IMR-90 (cell line): ENCODE results near the gene ITSN2. TPM values are rescaled to one million over a fixed set of nuclear protein-coding genes. Genes with fewer than 3 reads are reported as not detected.

Experiments
- ATAC-seq: fragments of 200-7000 bp; cut with Tn5 transposase; 2 replicates; pipeline ENCODE4 v1.9.1; 2020; ENCODE audit warnings: low read depth, mild to moderate bottlenecking, moderate library complexity
- BruUV-seq: library from RNA; stranded (reverse); fragments of 400-500 nt; replicated peaks from 2 replicates; lab custom pipeline; 2021; lab: Mats Ljungman, UMichigan
- CTCF ChIA-PET: fragments of 300-600 bp; formaldehyde crosslinking; extraction: SDS; loops from one replicate; lab custom pipeline; 2021; ENCODE audit warnings: antibody characterized with exemption; lab: Yijun Ruan, JAX
- POLR2A ChIA-PET: fragments of 300-600 bp; sonication (Branson Sonifier 250); formaldehyde crosslinking; loops from one replicate; lab custom pipeline; 2022; ENCODE audit warnings: antibody characterized with exemption; ENCODE audit not compliant: unreplicated experiment; lab: Charles Lee
- DNase-seq: peaks from one replicate; pipeline ENCODE4 v3.0.0; 2013
- H2AFZ ChIP-seq: replicated peaks from 2 replicates; pipeline ENCODE3; 2013; ENCODE audit warnings: low read length, mild to moderate bottlenecking; ENCODE audit not compliant: poor library complexity
- H2AK5ac ChIP-seq: 2 replicates; pipeline ENCODE4 v1.6.1; 2013; ENCODE audit warnings: low read depth, low read length, inconsistent platforms
- H2AK9ac ChIP-seq: replicated peaks from 2 replicates; pipeline ENCODE3; 2013; ENCODE audit warnings: mild to moderate bottlenecking, low read depth, low read length, moderate library complexity; ENCODE audit not compliant: poor library complexity
- H2BK120ac ChIP-seq: 2 replicates; pipeline ENCODE4 v1.6.1; 2013; ENCODE audit warnings: low read depth, low read length, inconsistent platforms
- H2BK15ac ChIP-seq: 3 replicates; pipeline ENCODE4 v1.6.1; 2013; ENCODE audit warnings: low read depth, low read length, inconsistent platforms
- H2BK20ac ChIP-seq: 2 replicates; pipeline ENCODE4 v1.6.1; 2013; ENCODE audit warnings: low read depth, mild to moderate bottlenecking, inconsistent platforms, low read length, moderate library complexity
- H2BK5ac ChIP-seq: 2 replicates; pipeline ENCODE4 v1.6.1; 2013; ENCODE audit warnings: mild to moderate bottlenecking, low read depth, low read length, inconsistent platforms; ENCODE audit not compliant: poor library complexity, severe bottlenecking
- H3K14ac ChIP-seq: replicated peaks from 2 replicates; pipeline ENCODE4 v1.6.1; 2013; ENCODE audit warnings: low read depth, low read length, inconsistent platforms
- H3K18ac ChIP-seq: 2 replicates; pipeline ENCODE4 v1.6.1; 2013; ENCODE audit warnings: low read depth, low read length, control low read depth
- H3K23ac ChIP-seq: 2 replicates; pipeline ENCODE4 v1.6.1; 2013; ENCODE audit warnings: low read depth, low read length, inconsistent platforms
- H3K27ac ChIP-seq: 2 replicates; pipeline ENCODE4 v1.5.1; 2013; ENCODE audit warnings: mild to moderate bottlenecking, control low read depth, low read length; ENCODE audit not compliant: insufficient read depth
- H3K27me3 ChIP-seq: 2 replicates; pipeline ENCODE4 v1.6.1; 2013; ENCODE audit warnings: low read length; ENCODE audit not compliant: control insufficient read depth, insufficient read depth
- H3K36me3 ChIP-seq: 2 replicates; pipeline ENCODE4 v1.6.1; 2013; ENCODE audit warnings: low read length, mixed read lengths; ENCODE audit not compliant: control insufficient read depth, insufficient read depth
- H3K4ac ChIP-seq: 2 replicates; pipeline ENCODE4 v1.6.1; 2013; ENCODE audit warnings: low read depth, low read length, inconsistent platforms
- H3K4me1 ChIP-seq: 2 replicates; pipeline ENCODE4 v1.6.1; 2013; ENCODE audit warnings: low read length, mixed read lengths; ENCODE audit not compliant: control insufficient read depth, insufficient read depth
- H3K4me2 ChIP-seq: 2 replicates; pipeline ENCODE4 v1.6.1; 2013; ENCODE audit warnings: low read depth, mild to moderate bottlenecking, control low read depth, low read length, moderate library complexity
- H3K4me3 ChIP-seq: 2 replicates; pipeline ENCODE4 v1.5.1; 2013; ENCODE audit warnings: low read depth, mild to moderate bottlenecking, control low read depth, low read length, moderate library complexity; ENCODE audit not compliant: insufficient read depth
- H3K56ac ChIP-seq: 2 replicates; pipeline ENCODE4 v1.6.1; 2013; ENCODE audit warnings: low read length, inconsistent platforms; ENCODE audit not compliant: insufficient read depth; ENCODE audit errors: extremely low read depth
- H3K79me1 ChIP-seq, 2 experiments: 2 replicates each; pipeline ENCODE4 v1.6.1; 2013; ENCODE audit warnings: low read length in 2 of 2, inconsistent platforms in 1 of 2, low read depth in 1 of 2
- H3K9ac ChIP-seq: 2 replicates; pipeline ENCODE4 v1.6.1; 2013; ENCODE audit warnings: low read depth, low read length, control low read depth
- H3K9me1 ChIP-seq: 2 replicates; pipeline ENCODE4 v1.6.1; 2013; ENCODE audit warnings: low read length, inconsistent platforms; ENCODE audit not compliant: insufficient read depth
- H3K9me3 ChIP-seq: 2 replicates; pipeline ENCODE4 v1.6.1; 2013; ENCODE audit warnings: low read length; ENCODE audit not compliant: control insufficient read depth, insufficient read depth
- H4K20me1 ChIP-seq: 2 replicates; pipeline ENCODE4 v1.6.1; 2013; ENCODE audit warnings: low read length, inconsistent platforms; ENCODE audit not compliant: insufficient read depth
- H4K5ac ChIP-seq: 2 replicates; pipeline ENCODE4 v1.6.1; 2013; ENCODE audit warnings: mild to moderate bottlenecking, low read depth, low read length, control low read depth
- H4K8ac ChIP-seq, 2 experiments: 2 replicates each; pipeline ENCODE4 v1.6.1; 2013; ENCODE audit warnings: low read depth in 2 of 2, low read length in 2 of 2, control low read depth in 1 of 2, inconsistent platforms in 1 of 2
- H4K91ac ChIP-seq: 2 replicates; pipeline ENCODE4 v1.6.1; 2013; ENCODE audit warnings: low read depth, low read length, inconsistent platforms; ENCODE audit not compliant: insufficient read depth
- CEBPB ChIP-seq: IDR thresholded peaks from 2 replicates; pipeline ENCODE4 v1.6.1; 2012; ENCODE audit warnings: low read depth, low read length, improper control_type of control experiment
- CHD1 ChIP-seq: IDR thresholded peaks from 2 replicates; pipeline ENCODE4 v1.6.1; 2012; ENCODE audit warnings: low read depth, low read length, improper control_type of control experiment
- FOS ChIP-seq: fragments of 150-350 bp; IDR thresholded peaks from 2 replicates; pipeline ENCODE4 v1.6.1; 2016; ENCODE audit warnings: low read depth, low read length
- MXI1 ChIP-seq: IDR thresholded peaks from 2 replicates; pipeline ENCODE4 v1.6.1; 2012; ENCODE audit warnings: low read depth, mild to moderate bottlenecking, low read length, moderate library complexity, borderline replicate concordance
- POLR2A ChIP-seq: IDR thresholded peaks from 2 replicates; pipeline ENCODE4 v1.6.1; 2012; ENCODE audit warnings: mild to moderate bottlenecking, low read depth, low read length
- RAD21 ChIP-seq: IDR thresholded peaks from 2 replicates; pipeline ENCODE4 v1.6.1; 2012; ENCODE audit warnings: low read length, improper control_type of control experiment
- RCOR1 ChIP-seq: IDR thresholded peaks from 2 replicates; pipeline ENCODE4 v1.6.1; 2012; ENCODE audit warnings: mild to moderate bottlenecking, low read length, improper control_type of control experiment; ENCODE audit not compliant: insufficient replicate concordance
- RFX5 ChIP-seq: IDR thresholded peaks from 2 replicates; pipeline ENCODE4 v1.8.0; 2012; ENCODE audit warnings: low read depth, mild to moderate bottlenecking, low read length, moderate library complexity
- SMC3 ChIP-seq: fragments of 150-350 bp; IDR thresholded peaks from 2 replicates; pipeline ENCODE4 v1.6.1; 2016; ENCODE audit warnings: low read depth, mild to moderate bottlenecking, antibody characterized with exemption, low read length, moderate library complexity
- WGBS, 2 experiments: methylation state at CpG; one replicate each; pipeline versions ENCODE4 v1.1.5 to v1.1.7; 2013; ENCODE audit warnings: missing lambda C conversion rate in 2 of 2; ENCODE audit not compliant: insufficient read length in 1 of 2; ENCODE audit errors: extremely low coverage in 2 of 2; 5-methylcytosine and 5-hydroxymethylcytosine counted together
- dilution Hi-C: fragments of 300-500 bp; cut with HindIII; formaldehyde crosslinking; loops from one replicate; pipeline ENCODE4 v1.14.3; 2018; ENCODE audit warnings: low sequenced_read_pairs; ENCODE audit not compliant: unreplicated experiment
- in situ Hi-C: fragments of 300-500 bp; cut with MboI; formaldehyde crosslinking; loops from 3 replicates; pipeline ENCODE4 v1.14.3; 2019; ENCODE audit warnings: low sequenced_read_pairs, inconsistent platforms, mixed read lengths
- intact Hi-C: fragments of 100-400 bp; cut with micrococcal nuclease; formaldehyde crosslinking; loops from 2 replicates; pipeline ENCODE4 v1.10.0; 2022
- polyA plus RNA-seq, 3 experiments: library from polyadenylated mRNA; depleted of rRNA; stranded (reverse); fragments of >200 nt; gene quantifications; 2 replicates each; pipeline ENCODE4 v1.2.3, GENCODE V29; 2012; ENCODE audit warnings: low replicate concordance in 1 of 3
- total RNA-seq: library from RNA; depleted of rRNA; stranded (reverse); fragments of >200 nt; gene quantifications from 2 replicates; pipeline ENCODE4 v1.2.3, GENCODE V29; 2012
- TF ChIP-seq, protein P1 (sequence below): fragments of 150-350 bp; IDR thresholded peaks from 2 replicates; pipeline ENCODE4 v1.6.1; 2016; ENCODE audit warnings: low read depth, mild to moderate bottlenecking, low read length, moderate library complexity, borderline replicate concordance

The ITSN2 gene
- total and polyA plus RNA-seq, 2 of the 4 experiments (the other 2 are of a cell fraction): 10.7 to 17.2 TPM

DNA sequence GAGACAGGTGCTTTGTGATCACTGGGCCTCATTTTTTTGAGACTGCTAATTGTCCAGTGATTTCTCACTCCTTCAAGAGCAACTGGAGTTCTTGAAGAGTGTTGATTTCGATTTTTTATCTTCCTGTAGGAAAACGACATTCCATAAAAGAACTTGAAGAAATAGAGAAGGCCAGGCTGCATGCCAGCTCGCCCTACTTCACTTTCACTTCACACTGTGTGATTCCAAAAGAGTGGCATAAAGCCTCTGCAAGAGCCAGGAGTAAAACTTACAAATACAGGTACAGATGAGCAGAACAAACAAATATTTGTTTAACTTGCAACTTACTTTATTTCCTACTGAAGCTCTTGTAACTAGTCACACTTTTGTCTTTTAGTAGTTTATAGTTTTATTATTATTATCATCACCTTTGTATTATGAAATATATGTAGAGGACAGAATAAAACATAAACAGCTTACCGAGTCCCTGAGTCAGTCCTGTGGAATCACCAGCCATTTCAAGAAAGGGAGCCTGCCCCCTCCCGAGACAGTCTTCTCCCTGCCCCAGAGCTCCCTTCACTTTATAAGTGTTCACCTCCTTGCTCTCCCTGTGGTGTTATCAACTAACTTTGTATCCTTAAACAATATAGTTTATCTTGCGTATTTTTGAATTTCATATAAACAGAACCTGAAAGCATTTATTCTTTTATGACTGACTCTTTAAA lies 176.8 kb downstream of the ITSN2 start:
- H4K20me1 ChIP-seq: no peaks in the 10 kb centered on the region
- no peak overlapping the region for H2BK120ac ChIP-seq
- no peak overlapping the region for H2BK5ac ChIP-seq
- no peak overlapping the region for H4K8ac ChIP-seq
- no CpG with 5 or more reads among the region's 6 CpGs for WGBS, 2 experiments
- no peak overlapping the region for H4K91ac ChIP-seq
- ChIA-PET CTCF (interaction anchor here (1.0 kb wide), 1 partner anchor 36 kb away, joined by 3 read pairs; no protein-coding TSS in a partner anchor), POLR2A (no interaction called here)
- no peak overlapping the region for H3K9ac ChIP-seq
- H2BK20ac ChIP-seq: no peak overlapping the region
- peaks cover 3% of the 10 kb centered on the region; the same call in 1 of the 2 replicates for H3K27me3 ChIP-seq
- in situ Hi-C loops: no loop called here
- DNase-seq (peak; percentile 28), ATAC-seq (peak; percentile 81)
- H2BK15ac ChIP-seq: no peak overlapping the region
- H3K9me1 ChIP-seq: no peaks in the 10 kb centered on the region
- H3K4ac ChIP-seq: no peak overlapping the region
- H3K56ac ChIP-seq: no peak overlapping the region
- no peak overlapping the region for H3K27ac ChIP-seq
- H3K9me3 ChIP-seq: 0 out of 2 replicates have a peak, but pooled peaks cover 1% of the 10 kb centered on the region
- no peak overlapping the region for H4K5ac ChIP-seq
- no peak overlapping the region for H3K4me3 ChIP-seq
- no peak overlapping the region for H3K4me2 ChIP-seq
- H2AK5ac ChIP-seq: no peak overlapping the region
- TF ChIP-seq RCOR1 (no peak), CEBPB (no peak), SMC3 (no peak), RAD21 (no peak), CHD1 (no peak), MXI1 (no peak), POLR2A (no peak), FOS (no peak), RFX5 (no peak)
- TF ChIP-seq, protein P1, sequence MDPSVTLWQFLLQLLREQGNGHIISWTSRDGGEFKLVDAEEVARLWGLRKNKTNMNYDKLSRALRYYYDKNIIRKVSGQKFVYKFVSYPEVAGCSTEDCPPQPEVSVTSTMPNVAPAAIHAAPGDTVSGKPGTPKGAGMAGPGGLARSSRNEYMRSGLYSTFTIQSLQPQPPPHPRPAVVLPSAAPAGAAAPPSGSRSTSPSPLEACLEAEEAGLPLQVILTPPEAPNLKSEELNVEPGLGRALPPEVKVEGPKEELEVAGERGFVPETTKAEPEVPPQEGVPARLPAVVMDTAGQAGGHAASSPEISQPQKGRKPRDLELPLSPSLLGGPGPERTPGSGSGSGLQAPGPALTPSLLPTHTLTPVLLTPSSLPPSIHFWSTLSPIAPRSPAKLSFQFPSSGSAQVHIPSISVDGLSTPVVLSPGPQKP: no peak
- no peaks in the 10 kb centered on the region for H3K36me3 ChIP-seq
- H3K79me1 ChIP-seq: no peaks in the 10 kb centered on the region
- H2AK9ac ChIP-seq: no peak overlapping the region
- no peak overlapping the region for H3K18ac ChIP-seq
- intact Hi-C loops: no loop called here
- H2AFZ ChIP-seq: no peak overlapping the region
- dilution Hi-C loops: no loop called here
- H3K23ac ChIP-seq: no peak overlapping the region
- BruUV-seq: no TSS peak
- no peak overlapping the region for H3K14ac ChIP-seq
- H3K4me1 ChIP-seq: peaks cover 2% of the 10 kb centered on the region; the same call in 1 of the 2 replicates
